Upper lobe of left lung (tissue), 4 donors: ENCODE results near the gene SDCBP2.

Experiments used
- EP300 ChIP-seq, 4 donors: sonication (generic); formaldehyde crosslinking; IDR thresholded peaks; one replicate each; pipeline ENCODE4 v1.5.1; 2017; ENCODE audit warnings: antibody characterized with exemption in 4 of 4, control low read depth in 2 of 4
- POLR2A ChIP-seq, 4 donors: fragments of 450-650 bp; IDR thresholded peaks; one replicate each; pipeline ENCODE4 v1.5.1; 2016 to 2017; ENCODE audit warnings: antibody characterized with exemption in 4 of 4, mild to moderate bottlenecking in 2 of 4
- POLR2AphosphoS5 ChIP-seq, 2 donors: sonication (generic); formaldehyde crosslinking; IDR thresholded peaks; one replicate each; pipeline ENCODE4 v1.5.1; 2017; ENCODE audit warnings: antibody characterized with exemption in 2 of 2
- TF ChIP-seq, protein P1 (sequence below), 6 experiments: fragments of 450-650 bp in 4 of 6; fragments of 200-600 bp in 2 of 6; sonication (generic) in 2 of 6; IDR thresholded peaks; one replicate each; pipeline ENCODE4 v1.5.1; 2016 to 2019; ENCODE audit warnings: antibody characterized with exemption in 6 of 6

DNA sequence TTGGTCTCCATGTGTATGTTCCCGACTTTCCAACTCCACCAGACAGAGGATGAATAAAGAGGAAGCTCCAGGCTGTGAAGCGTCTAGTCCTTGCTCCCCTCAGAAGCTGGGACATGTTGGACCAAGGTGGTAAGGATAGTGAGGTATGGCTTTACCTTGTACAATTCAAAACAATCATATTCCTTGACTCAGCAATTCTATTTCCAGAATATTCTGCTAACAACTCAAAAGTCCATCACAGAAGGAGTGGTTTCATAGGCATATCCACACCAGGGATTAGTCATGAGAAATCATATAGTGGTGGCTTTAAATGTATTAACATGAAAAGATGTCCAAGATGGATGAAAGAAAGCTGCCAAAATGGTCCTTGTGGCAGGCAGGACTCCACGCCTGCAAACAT lies 44.1 kb upstream of the SDCBP2 start:
- TF ChIP-seq, protein P1, sequence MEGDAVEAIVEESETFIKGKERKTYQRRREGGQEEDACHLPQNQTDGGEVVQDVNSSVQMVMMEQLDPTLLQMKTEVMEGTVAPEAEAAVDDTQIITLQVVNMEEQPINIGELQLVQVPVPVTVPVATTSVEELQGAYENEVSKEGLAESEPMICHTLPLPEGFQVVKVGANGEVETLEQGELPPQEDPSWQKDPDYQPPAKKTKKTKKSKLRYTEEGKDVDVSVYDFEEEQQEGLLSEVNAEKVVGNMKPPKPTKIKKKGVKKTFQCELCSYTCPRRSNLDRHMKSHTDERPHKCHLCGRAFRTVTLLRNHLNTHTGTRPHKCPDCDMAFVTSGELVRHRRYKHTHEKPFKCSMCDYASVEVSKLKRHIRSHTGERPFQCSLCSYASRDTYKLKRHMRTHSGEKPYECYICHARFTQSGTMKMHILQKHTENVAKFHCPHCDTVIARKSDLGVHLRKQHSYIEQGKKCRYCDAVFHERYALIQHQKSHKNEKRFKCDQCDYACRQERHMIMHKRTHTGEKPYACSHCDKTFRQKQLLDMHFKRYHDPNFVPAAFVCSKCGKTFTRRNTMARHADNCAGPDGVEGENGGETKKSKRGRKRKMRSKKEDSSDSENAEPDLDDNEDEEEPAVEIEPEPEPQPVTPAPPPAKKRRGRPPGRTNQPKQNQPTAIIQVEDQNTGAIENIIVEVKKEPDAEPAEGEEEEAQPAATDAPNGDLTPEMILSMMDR (IDR thresholded peaks at IDR 0.05), result no peak
- TF ChIP-seq EP300 (IDR thresholded peaks at IDR 0.05), result no peak
- TF ChIP-seq POLR2A (IDR thresholded peaks at IDR 0.05), result no peak
- no peak for TF ChIP-seq POLR2AphosphoS5 (IDR thresholded peaks at IDR 0.05)
